HG03432 (cell line): ENCODE measurements around the gene LTF.
"Not testable (repeated sequence)": the region's sequence is repeated elsewhere in the genome, so short reads cannot be mapped to it uniquely, and the experiment has no call there.

ENCODE experiments used
- ATAC-seq: cut with Tn5 transposase; IDR thresholded peaks from one replicate; pipeline ENCODE4 v1.9.1; 2021; ENCODE audit warnings: mild to moderate bottlenecking, moderate library complexity; ENCODE audit not compliant: unreplicated experiment

LTF gene

DNA sequence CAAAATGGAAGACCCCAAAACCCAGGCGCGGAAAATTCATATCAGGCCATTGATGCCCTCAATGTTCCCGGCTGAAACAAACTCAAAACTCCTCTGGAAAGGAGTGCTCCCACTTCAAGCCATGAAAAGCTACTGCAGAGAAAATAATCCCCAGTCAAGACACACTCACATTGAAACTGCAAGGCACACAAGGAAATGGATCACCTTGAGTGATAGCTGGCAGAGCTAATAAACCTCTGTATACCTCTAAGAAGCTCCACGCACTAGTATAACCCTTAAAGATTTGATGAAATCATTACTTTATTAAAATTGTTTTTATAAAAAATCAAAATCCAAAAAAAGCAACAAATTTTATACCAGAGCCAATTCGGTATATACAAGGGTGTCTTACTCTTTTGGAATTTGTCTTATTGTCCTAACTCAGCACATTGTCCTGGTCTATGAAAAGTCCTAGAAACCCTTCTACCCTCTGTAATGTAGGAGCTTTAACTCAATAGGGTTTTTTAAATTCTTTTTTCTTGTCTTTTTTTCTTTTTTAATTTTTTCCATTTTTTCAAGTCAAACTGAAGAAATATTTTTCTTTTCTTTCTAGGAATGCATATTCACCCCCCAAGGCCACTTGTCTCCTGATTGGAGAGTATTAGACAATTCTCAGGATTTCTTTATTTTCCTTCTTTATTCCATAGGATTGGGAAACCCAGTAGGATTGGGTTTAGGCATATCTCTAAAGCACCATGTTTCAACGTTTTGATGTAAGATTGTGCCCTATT is 66.3 kb downstream of the LTF start:
- ATAC-seq = no peak

DNA sequence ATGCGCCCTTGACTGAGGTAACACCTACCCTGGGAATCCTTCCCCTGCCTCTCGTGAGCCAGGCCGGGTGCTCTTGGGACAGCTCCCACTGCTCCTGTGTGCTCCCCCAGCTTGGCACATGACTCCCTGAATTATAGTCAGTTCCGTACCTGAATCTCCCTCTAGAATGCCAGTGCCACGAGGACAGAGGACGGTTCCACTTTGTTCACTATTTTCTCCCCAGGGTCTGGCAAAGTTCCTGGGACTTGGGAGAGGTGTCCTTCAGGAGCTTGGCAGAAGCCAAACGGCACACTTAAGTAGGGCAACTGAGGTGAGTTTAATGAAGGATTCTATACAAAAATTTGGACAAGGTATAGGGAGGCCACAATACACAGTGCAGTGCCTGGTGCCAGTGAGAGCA is 67.6 kb downstream of the LTF start:
- no peak for ATAC-seq

- no peak for ATAC-seq
Observed at GRCh38 chr3:46395766-46396530, 68.8 kb downstream of the LTF start.

GRCh38 chr3:46395210-46395661 is 69.5 kb downstream of the LTF start:
- ATAC-seq = no peak

- ATAC-seq = no peak
Observed at GRCh38 chr3:46393554-46394434, 70.9 kb downstream of the LTF start.

DNA sequence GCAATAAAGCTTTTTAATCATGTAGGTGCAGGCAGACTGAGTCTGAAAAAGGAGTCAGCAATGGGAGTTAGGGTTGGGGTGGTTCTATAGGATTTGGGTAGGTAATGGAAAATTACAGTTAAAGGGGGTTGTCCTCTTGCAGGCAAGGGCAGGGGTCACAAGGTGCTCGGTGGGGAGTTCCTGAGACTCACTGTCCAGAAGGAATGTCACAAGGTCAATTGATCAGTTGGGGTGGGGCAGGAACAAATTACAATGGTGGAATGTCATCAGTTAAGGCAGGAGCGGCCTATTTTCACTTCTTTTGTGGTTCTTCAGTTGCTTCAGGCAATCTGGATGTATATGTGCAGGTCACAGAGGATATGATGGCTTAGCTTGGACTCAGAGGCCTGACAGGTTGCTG is 71.7 kb downstream of the LTF start:
- ATAC-seq = no peak

GRCh38 chr3:46391526-46391925 is 73.2 kb downstream of the LTF start:
- not testable (repeated sequence) for ATAC-seq

DNA sequence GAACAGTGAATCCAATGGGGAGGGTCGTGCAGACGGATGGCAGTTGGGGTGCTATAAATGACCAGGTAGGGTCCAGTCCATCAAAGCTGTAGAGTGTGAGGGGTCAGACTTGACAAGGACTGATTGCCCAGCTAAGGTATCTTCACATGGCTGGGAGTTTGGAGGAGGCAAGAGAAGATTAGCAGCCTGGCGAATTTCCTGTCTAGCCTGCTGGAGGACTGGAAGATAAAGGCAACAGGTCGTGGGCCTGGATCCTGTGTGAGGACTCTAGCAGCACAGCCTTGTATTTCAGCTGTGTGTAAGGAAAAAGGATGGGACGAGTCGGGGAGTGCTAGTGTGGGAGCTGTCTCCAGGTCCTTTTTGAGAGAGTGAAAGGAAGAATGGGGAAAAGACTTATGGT is 75.4 kb downstream of the LTF start:
- no peak for ATAC-seq

GRCh38 chr3:46388847-46389246 is 75.9 kb downstream of the LTF start:
- not testable (repeated sequence) for ATAC-seq

GRCh38 chr3:46386205-46386604 is 78.5 kb downstream of the LTF start:
- ATAC-seq = no peak
